RKO (cell line): Measurements from ENCODE around the gene GMPPB.

Experiments used
- DNase-seq: peaks from one replicate; pipeline ENCODE4 v3.0.0-alpha.2; 2016; ENCODE audit warnings: low spot score

GMPPB gene

DNA sequence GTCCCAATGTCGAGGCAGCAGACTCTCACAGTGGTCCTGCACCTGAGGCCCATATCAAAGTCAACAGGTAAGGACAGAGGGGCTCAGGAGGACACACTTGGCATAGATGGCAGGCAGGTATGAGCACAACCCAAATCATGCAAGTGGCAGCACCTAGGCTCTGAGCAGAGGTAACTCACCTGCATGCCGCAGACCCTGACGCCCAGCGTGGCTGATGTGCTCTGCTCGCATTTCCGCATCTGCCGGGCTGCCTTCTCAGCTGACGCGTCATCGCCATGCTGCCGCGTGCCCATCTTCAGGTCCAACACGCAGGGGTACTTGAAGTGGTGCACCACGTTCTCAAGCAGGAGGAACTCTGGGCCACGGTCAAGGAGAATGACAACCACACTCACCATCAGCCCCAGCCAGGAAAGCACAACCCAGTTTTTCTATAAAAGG lies 4.2 kb upstream of the GMPPB start:
- no peak for DNase-seq

DNA sequence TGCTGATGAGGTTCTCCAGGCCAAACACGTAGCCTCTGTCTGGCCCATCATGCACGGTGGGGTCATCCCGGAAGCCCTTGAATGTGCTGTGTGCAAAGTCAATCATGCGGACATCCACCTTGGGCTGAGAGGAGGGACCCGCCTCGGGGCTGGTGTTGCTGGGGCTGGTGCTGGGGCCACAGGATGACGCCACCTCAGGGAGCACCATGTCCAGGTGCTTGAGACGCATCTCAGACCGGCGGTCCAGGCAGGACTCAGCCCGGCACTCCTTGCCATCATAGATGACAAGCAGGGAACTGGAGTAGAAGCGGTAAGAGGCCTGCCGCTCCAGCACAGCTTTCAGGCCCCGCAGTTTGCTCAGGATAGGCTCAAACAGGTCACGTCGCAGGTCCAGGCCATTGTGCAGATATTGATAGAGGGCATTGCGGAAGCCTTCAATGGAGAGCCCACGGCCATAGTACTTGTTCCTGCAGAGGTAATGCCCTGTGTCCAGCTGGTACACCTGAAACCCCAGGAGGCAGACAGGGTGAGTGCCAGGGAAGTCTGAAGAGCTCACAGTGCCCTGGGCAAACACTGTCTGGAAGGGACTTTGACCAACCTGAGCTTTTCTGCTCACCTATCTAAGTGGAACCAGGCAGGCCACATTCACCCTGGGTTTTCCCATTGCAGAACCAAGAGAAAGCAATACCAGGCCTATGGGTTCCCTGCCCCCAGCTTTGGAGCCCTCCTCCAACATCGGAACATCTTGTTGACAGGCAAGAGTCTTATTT lies 3.6 kb upstream of the GMPPB start:
- DNase-seq, result no peak

DNA sequence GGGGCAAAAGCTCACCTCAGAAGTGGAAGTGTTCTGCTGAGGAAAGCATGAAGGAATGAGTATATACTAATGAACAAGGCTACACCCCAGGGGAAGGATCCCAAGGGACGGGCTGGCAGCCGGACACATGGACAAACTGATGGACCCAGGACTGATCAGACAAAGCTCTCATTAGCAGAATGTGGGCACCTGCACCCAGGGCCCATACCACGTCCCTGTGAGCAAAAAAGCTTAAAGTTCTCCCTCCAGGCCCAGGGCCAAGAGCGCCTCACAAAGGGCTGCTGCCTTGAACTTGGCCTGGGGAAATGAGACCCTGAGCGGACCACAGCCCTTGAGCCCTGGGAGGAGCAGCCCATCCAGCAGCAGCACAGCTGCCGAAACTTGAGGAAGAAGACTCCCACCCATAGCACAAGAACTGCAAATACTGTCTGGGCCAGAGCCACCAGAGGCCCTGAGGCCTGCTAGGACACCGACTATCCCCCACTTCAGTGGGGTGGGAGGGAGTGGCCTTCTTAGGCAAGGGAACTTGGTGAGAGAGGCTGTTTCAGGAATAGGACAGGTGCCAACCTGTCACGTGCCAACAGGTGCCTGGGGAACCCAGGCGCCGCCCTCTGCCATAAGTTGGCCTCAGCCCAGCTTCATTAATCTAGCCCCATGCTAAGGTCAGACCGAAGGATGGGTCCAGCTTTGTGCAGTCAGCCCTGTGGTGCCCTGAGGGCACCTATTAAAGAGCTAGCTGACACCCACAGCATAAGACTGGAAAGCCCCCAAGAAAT lies 2.3 kb upstream of the GMPPB start:
- DNase-seq, result no peak

DNA sequence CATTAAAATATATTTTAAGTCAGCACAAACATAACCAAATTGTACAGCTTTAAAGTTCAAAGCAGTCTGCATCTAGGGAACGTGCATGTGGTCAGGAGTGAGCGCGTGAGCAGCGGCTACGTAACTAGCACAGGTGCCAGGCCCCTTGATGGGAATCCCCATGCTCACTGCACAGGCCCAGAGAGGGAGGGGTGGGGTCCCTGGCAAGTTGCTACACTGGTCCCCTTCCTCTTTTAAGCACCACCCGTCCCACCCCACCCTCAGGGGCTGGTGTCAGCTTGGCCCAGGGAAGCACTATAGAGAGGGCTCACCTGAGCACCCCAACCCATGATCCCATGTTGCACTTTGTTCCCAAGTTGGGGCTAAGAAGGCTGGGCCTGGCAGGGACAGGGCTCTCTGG lies 835 bp upstream of the GMPPB start:
- DNase-seq, result peak; percentile 43

DNA sequence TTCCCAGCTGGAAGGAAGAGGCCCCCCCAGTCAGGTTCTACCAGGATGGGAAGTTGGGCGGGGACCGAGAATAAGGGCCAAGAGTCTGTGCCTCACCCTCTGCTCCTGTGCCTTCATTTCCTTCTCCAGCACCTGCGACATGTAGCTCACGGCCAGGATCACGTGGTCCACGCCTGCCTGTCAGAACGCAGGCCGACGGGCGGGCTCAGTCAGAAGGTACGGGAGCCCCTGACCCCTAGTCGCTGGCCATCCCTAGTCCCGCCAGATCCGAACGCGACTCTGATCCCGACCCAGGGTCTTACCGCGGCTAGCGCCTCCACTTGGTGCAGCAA lies 489 bp downstream of the GMPPB start:
- peak; percentile 56 for DNase-seq

DNA sequence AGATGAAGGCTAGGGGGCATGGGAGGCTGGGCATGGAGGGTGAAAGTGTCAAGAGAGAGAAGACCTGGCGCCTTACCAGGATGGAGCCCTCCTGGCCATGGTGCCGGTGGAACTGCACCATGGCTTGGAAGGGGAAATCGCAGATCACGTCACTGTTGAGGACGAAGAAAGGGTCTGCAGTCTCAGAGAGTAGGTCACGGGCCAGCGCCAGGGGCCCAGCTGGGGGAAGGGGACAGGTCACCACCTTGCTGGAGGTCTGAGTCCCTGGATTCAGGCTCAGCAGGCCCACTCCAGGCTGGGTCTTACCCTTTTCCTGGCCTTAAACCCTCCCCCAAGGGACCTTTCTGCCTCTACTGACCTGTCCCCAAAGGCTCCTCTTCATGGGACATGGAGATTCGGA lies 855 bp downstream of the GMPPB start:
- DNase-seq, result no peak

DNA sequence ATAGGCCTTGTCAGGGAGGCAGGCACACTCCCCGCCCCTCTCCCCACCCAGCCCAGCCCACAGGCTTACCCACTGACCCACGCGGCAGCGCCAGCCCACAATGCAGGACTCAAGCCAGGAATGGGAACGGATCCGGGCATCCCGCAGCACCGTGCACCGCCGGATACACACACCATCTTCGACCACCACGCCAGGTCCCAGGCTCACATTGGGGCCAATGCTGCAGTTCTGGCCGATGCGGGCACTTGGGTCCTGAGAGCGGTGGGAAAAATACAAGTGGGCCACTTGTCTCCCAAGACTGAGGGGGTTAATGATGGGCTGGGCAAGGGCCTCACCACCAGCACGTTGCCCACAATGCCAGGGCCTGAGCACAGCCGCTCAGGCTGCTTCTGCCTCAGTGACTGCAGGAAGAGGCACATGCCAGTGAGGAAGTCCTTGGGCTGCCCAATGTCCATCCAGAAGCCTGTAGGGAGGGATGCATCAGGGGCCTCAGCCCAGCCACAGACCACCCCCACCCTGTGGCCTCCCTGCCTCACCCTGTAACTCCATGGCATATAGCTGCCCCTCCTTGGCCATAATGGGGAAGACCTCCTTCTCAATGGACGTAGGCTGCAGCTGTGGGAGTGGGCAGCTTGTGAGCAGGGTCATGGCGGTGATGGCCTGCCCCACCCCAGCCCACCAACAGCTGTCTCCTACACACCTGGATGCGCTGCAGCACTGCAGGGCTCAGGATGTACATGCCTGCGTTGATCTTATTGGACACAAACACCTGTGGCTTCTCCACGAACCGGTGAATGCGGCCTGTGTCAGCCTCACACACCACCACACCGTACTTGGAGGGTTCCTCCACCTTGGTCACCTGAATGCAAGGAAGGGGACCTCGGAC lies 1.6 kb downstream of the GMPPB start:
- DNase-seq, result no peak

DNA sequence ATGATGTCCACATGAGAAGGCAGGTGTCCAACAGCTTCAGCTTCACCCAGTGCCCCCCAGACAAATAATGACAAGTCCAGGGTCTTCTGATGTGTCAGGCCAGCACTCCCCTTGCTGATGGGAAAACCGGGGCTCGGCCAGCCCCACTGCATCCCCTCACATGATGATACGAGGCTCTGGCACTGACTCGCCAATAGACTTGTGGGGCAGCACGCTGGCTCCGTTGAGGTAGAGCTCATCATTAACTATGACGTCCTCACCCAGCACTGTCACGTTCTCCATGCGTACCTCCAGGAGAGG lies 2.2 kb downstream of the GMPPB start:
- DNase-seq, result no peak

DNA sequence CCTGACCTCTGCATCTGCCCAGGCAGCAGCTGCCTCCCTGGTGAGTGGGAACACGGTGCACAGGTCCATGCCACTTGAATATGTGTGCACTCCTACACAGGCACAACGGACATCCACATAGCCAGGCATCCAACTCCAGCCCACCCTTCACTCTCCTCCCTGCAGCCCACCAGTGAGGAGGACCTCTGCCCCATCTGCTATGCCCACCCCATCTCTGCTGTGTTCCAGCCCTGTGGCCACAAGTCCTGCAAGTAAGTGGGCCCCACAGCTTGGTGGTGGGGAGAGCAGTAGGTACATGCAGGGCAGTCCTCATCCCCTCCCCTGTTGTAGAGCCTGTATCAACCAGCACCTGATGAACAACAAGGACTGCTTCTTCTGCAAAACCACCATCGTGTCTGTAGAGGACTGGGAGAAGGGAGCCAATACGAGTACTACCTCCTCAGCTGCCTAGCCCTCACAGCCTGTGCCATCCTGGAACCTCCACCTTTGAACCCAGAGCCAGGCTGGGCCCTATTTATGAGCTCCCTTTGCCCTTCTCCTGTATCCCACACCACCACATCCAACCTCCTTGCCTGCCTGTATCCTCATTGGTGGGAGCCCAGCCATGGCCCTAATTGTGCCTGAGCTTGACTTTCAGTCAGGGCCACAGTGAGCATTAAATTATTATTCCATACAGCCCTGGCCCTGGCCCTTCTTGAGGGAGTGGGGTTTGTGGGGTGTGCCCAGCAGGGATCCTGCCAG lies 2.7 kb downstream of the GMPPB start:
- DNase-seq, result no peak

DNA sequence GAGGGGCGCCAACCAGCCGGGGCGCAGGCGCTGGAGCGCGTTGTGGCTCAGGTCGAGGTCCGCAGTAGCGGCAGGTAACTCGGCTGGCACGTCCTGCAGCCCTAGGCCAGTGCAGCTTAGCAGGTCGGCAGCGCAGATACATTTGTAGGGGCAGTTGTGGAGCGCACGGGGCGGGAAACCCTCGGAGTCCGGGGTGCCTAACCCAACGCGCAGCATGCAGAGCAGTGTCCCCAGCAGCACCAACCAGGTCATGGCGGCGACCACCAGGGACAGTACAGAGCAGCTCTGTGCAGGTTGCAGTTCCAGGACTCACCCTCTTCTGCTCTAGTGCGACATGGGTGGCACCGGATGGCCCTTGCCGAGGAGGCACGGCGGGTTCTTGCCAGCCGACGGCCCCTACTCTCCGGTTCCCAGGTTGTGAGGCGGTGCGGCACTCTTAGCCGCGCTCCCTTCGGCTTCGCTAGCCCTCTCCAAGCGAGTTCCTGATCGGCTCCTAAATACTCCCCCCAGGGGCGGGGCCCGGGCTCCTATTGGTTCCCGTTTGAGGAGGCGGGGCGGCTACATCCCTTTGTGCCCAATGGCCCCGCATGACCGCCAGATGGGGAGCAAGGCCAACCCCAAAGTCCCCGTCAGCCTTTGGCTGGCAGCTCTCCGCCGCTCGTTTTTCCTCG lies 4.4 kb downstream of the GMPPB start, which contains the start of gene AMIGO3:
AMIGO3 (minus strand) TSS at position 471 of the 671 bp plus-strand sequence; CDS start at position 252, 219 bp downstream.
- DNase-seq, result peak; percentile 86

DNA sequence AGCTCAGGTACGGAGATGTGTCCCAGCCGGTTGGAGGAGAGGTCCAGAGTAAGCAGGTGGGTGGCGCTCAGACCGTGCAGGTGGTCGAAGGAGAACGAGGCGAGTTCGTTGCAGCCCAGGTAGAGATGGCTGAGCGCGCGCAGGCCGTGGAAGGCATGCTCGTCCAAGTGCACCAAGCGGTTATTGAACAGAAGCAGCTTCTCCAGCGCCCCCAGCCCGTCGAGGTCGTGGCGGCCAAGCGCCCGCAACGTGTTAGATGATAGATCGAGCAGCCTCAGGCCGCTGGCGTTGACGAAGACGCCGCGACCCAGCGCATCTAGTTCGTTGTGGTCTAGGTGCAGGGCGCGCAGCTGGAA lies 4.9 kb downstream of the GMPPB start:
- no peak for DNase-seq

DNA sequence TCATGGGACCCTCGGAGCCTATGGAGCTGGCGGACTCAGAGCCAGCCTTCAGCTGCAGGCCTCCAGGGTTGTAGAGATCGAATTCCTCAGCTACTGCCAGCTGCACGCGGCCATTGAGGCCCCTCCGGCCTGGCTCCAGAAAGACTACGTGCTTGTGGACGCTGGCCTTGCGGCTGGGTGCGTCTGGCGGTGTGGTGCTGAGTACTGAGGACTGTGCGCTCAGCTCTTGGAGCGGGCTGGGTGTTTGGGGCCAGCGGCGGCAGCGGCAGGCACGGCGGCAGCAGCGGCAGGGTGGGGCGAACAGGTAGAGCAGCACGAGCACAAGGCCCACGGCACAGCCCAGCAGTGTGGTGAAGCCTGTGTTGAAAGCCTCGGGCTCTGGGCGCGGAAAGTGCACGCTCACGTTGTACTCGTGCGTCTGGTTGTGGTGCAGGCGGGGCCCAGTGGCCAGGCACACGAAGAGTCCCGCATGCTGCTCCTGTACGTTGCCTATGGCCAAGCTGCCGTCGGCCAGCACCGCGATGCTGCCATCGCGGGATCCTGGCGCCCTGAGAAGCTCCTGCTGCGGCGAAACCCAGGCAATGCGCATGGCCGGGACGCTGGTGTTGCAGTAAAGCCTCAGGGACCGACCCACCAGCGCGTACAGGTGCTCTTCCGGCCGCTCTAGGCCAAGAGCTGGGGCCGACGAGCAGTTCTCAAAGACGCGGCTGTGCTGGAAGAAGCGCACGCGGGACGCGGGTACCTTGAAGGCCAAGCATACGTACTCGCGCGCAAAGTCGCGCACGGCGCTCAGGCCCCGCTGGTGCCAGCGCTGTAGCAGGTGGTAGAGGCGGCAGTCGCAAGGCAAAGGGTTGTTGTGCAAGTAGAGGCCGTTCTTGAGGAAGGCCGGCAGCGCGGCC lies 5.5 kb downstream of the GMPPB start:
- DNase-seq, result no peak

DNA sequence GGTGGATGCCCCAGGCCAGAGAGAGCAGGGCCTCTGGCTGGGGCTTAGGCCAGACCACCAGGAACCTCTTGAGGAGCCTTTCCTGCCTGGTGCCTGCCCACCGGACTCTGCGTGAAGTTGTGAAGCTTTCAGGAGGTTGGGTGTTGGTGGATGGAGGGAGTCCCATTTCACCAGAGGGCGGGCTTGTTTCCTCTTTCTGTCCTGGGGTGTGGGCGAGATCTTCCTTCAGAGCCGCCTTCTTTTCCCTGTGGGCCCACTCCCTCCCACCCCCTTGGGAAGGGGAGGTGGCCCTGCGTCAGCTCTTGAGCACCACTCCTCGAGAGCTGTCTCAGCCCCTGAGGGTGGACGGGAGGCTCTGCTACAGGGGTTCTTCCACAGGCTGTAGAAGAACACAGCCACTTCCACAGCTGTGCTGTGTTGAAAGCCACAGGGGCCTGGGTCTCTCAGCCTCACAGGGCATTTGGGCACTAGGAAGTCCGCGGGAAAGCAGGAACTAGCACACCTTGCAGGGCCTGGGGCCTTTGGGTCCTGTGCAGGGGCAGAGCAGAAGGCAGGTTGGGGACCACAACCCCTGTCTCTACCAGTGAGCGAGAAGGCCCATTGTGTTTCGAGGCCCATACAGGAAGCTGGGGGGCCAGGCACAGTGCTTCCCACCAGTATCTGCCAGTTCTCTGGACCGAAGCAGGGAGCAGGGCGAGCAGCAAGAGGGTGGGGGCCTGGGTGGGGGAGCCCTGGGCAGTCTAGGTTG lies 6.4 kb downstream of the GMPPB start:
- no peak for DNase-seq

DNA sequence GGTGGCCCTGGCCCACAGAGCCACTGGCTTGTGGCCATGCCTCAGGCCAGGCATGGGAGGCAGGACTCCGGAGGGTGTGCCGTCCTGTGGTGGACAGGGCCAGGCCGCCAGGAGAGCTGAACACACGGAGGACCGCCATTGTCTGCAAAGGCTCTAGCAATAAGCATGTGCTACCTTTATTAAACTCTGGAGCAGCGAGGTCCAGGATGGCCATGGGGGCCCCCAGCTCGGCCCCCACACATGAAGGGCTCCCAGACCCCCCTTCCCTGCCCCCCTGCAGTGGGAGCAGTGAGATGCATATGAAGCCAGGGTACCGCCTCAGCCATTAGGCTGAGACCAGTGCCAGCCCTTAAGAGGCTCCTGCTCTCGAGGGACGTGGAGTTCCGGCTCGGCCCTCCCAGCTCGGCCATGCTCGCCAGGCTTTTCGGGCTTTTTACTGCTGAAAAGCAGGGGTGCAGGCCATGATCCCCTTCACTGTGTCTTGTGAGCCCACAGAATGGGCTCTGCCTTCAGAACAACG lies 7.0 kb downstream of the GMPPB start:
- no peak for DNase-seq

DNA sequence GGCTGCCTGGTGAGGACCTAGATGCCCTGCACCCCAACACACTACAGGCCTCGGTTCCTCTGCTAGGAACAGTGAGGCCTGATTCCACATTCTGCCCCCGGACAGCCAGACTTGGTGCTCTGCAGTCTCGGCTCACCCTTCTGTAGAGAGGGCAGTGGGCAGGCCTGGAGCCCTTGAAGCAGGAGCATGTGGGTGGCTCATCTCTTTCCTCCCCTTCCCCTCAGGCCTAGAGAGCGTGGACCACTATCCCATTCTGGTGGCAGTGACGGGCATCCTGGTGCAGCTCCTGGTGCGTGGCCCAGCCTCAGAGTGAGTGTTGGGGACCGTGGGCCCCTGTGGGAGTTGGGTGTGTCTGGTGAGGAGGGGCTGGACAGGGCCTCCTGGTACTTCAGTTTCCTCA lies 7.6 kb downstream of the GMPPB start:
- DNase-seq, result no peak

DNA sequence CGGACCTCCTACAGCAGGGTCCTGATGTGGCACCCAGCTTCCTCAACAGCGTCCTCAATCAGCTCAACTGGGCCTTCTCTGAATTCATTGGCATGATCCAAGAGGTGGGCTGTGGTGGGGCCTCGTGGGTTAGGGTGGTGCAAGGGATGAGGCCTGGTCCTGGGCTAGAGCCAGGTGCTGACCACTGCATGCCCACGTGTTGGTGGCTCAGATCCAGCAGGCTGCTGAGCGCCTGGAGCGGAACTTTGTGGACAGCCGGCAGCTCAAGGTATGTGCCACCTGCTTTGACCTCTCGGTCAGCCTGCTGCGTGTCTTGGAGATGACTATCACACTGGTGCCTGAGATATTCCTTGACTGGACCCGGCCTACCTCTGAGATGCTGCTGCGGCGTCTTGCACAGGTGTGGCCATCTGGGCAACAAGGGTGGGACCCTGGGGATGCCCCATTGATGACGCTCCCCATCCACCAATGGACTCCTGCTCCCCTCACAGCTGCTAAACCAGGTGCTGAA lies 8.1 kb downstream of the GMPPB start:
- no peak for DNase-seq

DNA sequence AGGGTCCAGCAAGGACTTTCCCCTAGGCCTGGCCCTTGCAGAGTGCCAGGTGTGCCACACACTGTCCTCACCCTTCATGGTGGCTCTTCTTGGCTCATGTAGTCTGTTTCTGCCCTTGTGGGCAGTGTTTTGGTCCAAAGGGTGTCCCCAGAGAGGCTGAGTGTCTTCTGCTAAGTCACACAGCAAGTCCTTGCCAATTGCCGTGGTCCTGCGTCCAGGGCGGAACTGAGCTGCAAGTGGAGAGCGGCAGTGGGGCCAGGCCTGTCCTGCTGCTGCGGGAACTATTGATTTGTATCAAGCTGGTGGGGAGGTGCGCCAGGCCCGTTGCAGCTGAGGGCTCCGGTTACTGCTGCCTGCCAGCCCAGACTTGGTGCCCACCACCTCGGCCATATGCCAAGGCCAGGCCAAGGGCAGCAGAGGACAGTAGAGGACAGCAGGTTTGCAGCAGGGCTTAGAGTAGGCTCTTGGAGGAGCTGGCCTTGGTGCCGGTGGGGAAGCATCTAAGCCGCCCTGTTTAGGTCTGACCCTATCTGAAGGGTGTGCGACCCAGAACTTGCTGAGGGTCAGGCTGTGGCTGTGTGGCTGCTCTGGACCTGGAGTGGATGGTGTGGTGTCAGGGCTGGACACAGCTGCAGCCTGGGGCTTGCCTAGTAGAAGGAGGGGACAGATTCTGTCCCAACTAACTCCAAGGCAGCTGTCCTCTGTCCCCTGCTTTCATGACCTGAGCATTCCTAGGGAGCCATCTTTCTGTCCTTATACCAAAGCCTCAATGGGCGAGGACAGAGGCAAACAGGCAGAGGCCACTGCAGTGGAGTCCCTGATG lies 8.8 kb downstream of the GMPPB start:
- DNase-seq, result no peak

DNA sequence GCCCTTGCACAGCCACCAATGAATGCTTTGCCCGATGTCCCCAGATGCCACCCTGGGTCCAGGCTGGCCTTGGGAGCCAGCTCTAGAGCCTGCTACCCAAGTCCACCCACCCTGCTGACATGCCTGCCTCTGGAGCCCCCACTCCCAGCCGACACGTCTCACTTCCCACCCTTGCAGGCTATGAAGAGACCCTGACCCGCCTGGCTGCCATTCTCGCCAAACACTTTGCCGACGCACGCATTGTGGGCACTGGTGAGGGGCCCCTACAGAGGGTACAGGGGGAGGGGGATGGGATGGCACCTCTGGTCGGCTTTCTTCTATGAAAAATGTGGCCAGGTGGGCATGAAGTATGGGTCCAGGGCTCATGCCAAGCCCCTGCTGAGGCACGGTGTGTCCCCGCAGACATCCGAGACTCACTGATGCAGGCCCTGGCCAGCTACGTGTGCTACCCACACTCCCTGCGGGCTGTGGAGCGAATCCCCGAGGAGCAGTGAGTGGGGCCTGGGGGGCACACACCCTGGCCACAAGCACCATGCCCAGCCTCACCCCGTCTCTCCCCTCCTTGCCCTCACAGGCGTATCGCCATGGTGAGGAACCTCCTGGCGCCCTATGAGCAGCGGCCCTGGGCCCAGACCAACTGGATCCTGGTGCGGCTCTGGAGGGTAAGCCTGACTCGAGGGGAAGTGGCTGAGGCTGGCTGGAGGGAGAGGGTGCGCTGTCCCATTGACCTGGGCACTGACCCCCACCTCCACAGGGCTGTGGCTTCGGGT lies 10.2 kb downstream of the GMPPB start:
- DNase-seq, result no peak
